Astrocyte (in vitro differentiated cells and primary cell): ENCODE data around the gene ODF2L.

Experiments used
- EZH2 ChIP-seq: IDR thresholded peaks from 2 replicates; pipeline ENCODE4 v1.6.1; 2012; ENCODE audit warnings: mild to moderate bottlenecking, low read length, inconsistent platforms; ENCODE audit not compliant: insufficient read depth
- TF ChIP-seq, protein P1 (sequence below): IDR thresholded peaks from 2 replicates; pipeline ENCODE4 v1.5.1; 2011; ENCODE audit warnings: low read depth, mild to moderate bottlenecking, inconsistent platforms, low read length, moderate library complexity; ENCODE audit not compliant: insufficient read depth

DNA sequence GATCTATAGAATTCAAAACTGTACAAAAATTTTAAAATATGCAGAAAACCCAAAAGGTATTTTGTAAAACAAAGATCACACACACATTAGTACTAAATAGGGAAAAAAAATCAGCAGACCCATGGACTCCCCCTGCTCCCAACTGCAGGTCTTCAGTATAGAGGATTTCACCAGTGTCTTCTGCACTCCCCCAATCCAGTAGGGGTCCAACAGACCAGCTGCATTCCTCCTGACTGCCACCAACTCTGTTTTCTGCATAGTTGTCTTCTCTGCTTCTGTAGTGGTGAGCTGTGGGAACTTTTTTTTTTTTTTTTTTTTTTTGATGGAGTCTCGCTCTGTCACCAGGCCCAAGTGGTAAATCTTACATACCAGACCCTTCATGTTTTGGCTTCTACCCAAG is 49.8 kb upstream of the ODF2L start:
- no peak for TF ChIP-seq EZH2
- TF ChIP-seq, protein P1, sequence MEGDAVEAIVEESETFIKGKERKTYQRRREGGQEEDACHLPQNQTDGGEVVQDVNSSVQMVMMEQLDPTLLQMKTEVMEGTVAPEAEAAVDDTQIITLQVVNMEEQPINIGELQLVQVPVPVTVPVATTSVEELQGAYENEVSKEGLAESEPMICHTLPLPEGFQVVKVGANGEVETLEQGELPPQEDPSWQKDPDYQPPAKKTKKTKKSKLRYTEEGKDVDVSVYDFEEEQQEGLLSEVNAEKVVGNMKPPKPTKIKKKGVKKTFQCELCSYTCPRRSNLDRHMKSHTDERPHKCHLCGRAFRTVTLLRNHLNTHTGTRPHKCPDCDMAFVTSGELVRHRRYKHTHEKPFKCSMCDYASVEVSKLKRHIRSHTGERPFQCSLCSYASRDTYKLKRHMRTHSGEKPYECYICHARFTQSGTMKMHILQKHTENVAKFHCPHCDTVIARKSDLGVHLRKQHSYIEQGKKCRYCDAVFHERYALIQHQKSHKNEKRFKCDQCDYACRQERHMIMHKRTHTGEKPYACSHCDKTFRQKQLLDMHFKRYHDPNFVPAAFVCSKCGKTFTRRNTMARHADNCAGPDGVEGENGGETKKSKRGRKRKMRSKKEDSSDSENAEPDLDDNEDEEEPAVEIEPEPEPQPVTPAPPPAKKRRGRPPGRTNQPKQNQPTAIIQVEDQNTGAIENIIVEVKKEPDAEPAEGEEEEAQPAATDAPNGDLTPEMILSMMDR, result no peak
